H1 (cell line): ENCODE measurements around the gene TSTD2.

Experiments used
- MAX ChIP-seq: IDR thresholded peaks from 2 replicates; pipeline ENCODE4 v1.6.1; 2012; ENCODE audit warnings: inconsistent platforms
- POLR2A ChIP-seq, 2 experiments: IDR thresholded peaks; 1 replicate in 1 of 2; 2 replicates in 1 of 2; pipeline ENCODE4 v1.6.1; 2011; ENCODE audit warnings: low read depth in 2 of 2, low read length in 2 of 2, mild to moderate bottlenecking in 2 of 2; ENCODE audit errors: control extremely low read depth in 1 of 2
- RAD21 ChIP-seq, 2 experiments: IDR thresholded peaks in 1 of 2; conservative IDR thresholded peaks in 1 of 2; 2 replicates each; pipeline ENCODE4 v1.6.1; 2011; ENCODE audit warnings: low read depth in 2 of 2, low read length in 2 of 2, improper control_type of control experiment in 1 of 2, inconsistent platforms in 1 of 2, mild to moderate bottlenecking in 1 of 2, moderate library complexity in 1 of 2
- TCF12 ChIP-seq: IDR thresholded peaks from 2 replicates; pipeline ENCODE4 v1.6.1; 2011; ENCODE audit warnings: low read depth, mild to moderate bottlenecking, low read length

GRCh38 chr9:97632985-97633858 is at the start of gene TSTD2, which contains the start of gene NCBP1:
- TF ChIP-seq POLR2A (IDR thresholded peaks at IDR 0.05; ENCODE audit: control extremely low read depth in 1 of 2, low read depth in 2 of 2, low read length in 2 of 2) (peak; percentile 64 to 72), RAD21 (IDR thresholded peaks at IDR 0.05 in 1 of 2, conservative IDR thresholded peaks at IDR 0.05 in 1 of 2; ENCODE audit: low read depth in 2 of 2, low read length in 2 of 2) (no peak), MAX (peak; percentile 96), TCF12 (no peak)
